Stomach (tissue), 4 donors: Measurements from ENCODE around the gene BCL2L1.

Experiments used
- EP300 ChIP-seq: sonication (generic); formaldehyde crosslinking; IDR thresholded peaks from one replicate; pipeline ENCODE4 v1.6.1; 2017; ENCODE audit warnings: antibody characterized with exemption
- POLR2A ChIP-seq, 4 donors: fragments of 450-650 bp; IDR thresholded peaks; one replicate each; pipeline ENCODE4 v1.6.1; 2016; ENCODE audit warnings: antibody characterized with exemption in 4 of 4, control low read depth in 2 of 4, mild to moderate bottlenecking in 1 of 4, moderate library complexity in 1 of 4
- TF ChIP-seq, protein P1 (sequence below), 7 experiments: fragments of 450-650 bp in 4 of 7; fragments of 200-600 bp in 3 of 7; sonication (generic) in 3 of 7; IDR thresholded peaks; one replicate each; pipeline ENCODE4 v1.5.1; 2016 to 2019; ENCODE audit warnings: antibody characterized with exemption in 7 of 7, control low read depth in 2 of 7, mild to moderate bottlenecking in 1 of 7

DNA sequence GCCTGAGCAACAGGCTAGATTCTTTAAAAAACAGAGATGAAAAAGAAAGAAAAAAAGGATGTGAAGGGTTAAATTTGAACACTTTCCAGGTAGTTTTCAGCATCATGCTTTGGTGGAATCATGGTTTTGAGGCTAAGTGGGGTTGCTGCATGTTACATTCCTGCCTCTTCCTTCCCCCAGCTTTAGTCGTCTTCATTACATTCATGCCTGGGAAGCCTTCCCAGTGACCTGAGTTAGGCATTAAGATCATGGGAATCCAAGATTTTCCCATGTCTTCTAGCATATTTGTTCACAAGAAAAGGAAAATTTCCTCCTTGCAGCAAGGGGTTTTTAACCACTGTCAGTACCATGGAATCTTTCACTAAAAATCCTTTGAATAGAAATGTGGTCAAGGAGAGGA, 28.5 kb upstream of the BCL2L1 start:
- TF ChIP-seq, protein P1, sequence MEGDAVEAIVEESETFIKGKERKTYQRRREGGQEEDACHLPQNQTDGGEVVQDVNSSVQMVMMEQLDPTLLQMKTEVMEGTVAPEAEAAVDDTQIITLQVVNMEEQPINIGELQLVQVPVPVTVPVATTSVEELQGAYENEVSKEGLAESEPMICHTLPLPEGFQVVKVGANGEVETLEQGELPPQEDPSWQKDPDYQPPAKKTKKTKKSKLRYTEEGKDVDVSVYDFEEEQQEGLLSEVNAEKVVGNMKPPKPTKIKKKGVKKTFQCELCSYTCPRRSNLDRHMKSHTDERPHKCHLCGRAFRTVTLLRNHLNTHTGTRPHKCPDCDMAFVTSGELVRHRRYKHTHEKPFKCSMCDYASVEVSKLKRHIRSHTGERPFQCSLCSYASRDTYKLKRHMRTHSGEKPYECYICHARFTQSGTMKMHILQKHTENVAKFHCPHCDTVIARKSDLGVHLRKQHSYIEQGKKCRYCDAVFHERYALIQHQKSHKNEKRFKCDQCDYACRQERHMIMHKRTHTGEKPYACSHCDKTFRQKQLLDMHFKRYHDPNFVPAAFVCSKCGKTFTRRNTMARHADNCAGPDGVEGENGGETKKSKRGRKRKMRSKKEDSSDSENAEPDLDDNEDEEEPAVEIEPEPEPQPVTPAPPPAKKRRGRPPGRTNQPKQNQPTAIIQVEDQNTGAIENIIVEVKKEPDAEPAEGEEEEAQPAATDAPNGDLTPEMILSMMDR (IDR thresholded peaks at IDR 0.05), result no peak
- TF ChIP-seq EP300 (no peak), POLR2A (IDR thresholded peaks at IDR 0.05) (no peak)
